ACHN (cell line): Measurements from ENCODE around the gene HDHD5.

ENCODE experiments used
- DNase-seq: peaks from one replicate; pipeline ENCODE4 v3.0.0-alpha.2; 2015
- in situ Hi-C: cut with HindIII; loops from 2 replicates; pipeline ENCODE4 v1.10.0; 2017; ENCODE audit warnings: low sequenced_read_pairs, low pct_ligation_motif_present, low pct_unique_long_range_greater_than_20kb

Gene HDHD5

DNA sequence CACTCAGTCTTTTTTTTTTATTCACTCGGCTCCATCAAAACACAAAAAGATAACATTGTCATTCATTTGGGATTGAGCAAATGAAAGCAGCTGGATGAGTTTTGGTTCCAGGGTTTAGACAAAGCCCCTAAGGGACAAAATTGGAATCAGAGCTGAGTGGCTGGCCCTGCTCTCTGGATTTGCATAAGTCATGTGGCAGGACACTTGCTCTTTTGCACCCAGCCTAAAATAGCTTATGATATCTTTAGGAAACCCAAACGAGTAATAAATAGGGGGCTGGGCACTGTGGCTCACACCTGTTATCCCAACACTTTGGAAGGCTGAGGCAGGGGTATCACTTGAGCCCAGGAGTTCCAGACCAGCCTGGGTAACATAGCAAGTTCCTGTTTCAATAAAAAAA is 27.0 kb downstream of the HDHD5 start:
- DNase-seq: no peak
- in situ Hi-C loops: no loop called here

DNA sequence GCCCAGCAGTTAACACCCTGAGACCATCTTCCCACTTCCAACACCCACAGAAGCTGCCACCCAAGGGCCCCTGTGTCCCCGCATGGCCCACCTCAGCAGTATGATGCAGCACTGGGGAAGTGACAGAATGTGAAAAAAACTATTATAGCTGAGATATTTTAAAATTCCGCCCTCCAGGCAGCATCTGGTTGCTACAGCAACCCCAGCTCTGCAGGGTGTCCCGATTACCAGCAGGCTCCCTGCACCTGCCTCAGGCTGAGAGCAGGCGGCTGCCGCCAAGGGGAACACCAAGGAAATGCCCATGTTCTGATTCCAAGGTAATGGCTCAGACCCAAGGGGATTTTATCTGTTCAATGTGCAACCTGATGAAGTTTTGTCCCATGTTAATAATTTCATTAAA is 27.4 kb downstream of the HDHD5 start:
- in situ Hi-C loops: no loop called here

GRCh38 chr22:17130199-17130598 is 28.9 kb downstream of the HDHD5 start:
- DNase-seq: peak; percentile 90
- in situ Hi-C loops: no loop called here

More for the DNA sequence above, 27.4 kb downstream of the HDHD5 start:
- DNase-seq: peak; percentile 55

GRCh38 chr22:17121233-17122195 is 37.6 kb downstream of the HDHD5 start, which contains the start of gene TMEM121B:
Gene TMEM121B (minus strand): TSS chr22:17121360. CDS start chr22:17121127, 233 bp downstream.
- in situ Hi-C loops: no loop called here
- DNase-seq: peak; percentile 86

GRCh38 chr22:17120711-17121232 is 38.3 kb downstream of the HDHD5 start:
- in situ Hi-C loops: no loop called here
- DNase-seq: peak; percentile 17

DNA sequence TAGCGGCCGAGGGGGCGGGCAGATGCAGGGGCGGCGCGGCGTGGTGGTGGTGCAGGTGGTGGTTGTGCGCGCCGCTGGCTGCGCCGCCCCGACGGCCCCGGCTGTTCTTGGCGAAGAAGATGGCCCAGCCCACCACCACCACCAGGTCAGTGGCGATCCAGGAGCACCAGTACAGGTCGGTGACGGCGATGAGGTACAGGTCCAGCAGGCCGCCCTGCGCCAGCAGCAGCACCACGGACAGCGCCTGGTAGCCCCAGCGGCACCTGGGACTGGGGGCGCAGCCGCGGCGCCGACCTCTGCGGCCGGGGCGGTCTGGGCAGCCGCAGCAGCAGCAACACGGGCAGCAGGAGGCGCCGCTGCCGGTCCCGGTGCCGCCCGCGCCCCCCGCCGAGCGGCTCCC is 38.8 kb downstream of the HDHD5 start:
- in situ Hi-C loops: no loop called here
- DNase-seq: peak; percentile 68

DNA sequence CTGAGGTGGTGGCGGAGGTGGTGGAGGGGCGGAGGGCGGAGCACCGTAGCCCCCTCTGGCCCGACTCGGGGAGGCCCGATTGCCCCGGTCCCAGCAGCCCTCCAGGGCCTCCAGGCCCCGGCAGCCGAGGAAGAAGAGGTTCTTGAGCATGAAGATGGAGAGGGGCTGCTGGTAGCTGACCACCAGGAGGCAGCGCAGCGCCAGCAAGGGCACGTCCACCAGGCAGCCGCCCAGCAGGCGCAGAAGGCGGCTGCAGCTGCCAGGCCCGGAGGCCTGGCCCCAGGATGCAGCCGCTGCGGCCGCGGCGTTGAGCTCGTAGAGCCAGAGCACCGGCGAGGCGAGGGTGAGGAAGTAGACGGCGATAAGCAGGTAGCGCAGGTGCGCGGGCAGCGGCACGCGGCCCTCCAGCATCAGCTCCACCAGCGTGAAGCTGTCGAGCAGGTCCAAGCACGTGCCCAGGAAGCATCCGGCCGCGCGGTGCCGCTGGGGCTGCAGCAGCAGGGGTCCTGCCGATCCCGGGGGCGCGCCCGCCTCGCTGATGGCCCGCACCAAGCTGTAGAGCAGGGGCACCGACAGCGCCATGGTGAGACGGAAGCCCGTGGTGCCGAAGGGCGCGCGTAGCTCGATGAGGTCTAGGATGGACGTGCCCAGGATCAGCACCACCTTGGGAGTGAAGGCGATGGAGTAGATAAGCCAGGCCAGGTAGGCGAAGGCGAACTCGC is 39.4 kb downstream of the HDHD5 start:
- in situ Hi-C loops: no loop called here

GRCh38 chr22:17118342-17118741 is 40.7 kb downstream of the HDHD5 start:
- DNase-seq: no peak
- in situ Hi-C loops: no loop called here

More for the DNA sequence above, 39.4 kb downstream of the HDHD5 start:
- peak; percentile 28 for DNase-seq

- no peak for DNase-seq
Observed at GRCh38 chr22:17117890-17118289, 41.2 kb downstream of the HDHD5 start.

GRCh38 chr22:17117400-17117799 is 41.7 kb downstream of the HDHD5 start:
- in situ Hi-C loops: no loop called here
- DNase-seq: no peak

More at GRCh38 chr22:17117890-17118289, 41.2 kb downstream of the HDHD5 start:
- in situ Hi-C loops: no loop called here

GRCh38 chr22:17116572-17117330 is 42.3 kb downstream of the HDHD5 start:
- in situ Hi-C loops: no loop called here
- DNase-seq: no peak

GRCh38 chr22:17115945-17116565 is 43.0 kb downstream of the HDHD5 start:
- DNase-seq: no peak
- in situ Hi-C loops: no loop called here

- no peak for DNase-seq
- in situ Hi-C loops: no loop called here
Observed at GRCh38 chr22:17115236-17115635, 43.8 kb downstream of the HDHD5 start.

DNA sequence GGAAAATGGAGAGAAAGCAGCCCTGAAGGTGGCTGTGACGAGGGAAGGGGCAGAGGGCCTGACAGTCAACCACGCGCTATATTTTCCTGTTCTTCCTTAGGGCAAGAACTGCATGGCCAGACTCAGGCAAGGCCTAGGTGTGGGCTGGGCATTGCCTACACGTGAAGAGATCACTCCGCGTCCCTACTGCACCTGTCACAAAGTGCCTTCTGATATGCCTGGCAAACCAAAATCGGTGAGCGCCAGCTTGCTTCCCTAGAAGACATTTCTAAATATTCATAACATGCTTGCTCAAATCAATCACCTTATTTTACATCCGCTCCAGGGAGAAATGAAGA is 44.2 kb downstream of the HDHD5 start:
- in situ Hi-C loops: no loop called here
- no peak for DNase-seq

- no peak for DNase-seq
- in situ Hi-C loops: no loop called here
Observed at GRCh38 chr22:17114173-17114897, 44.7 kb downstream of the HDHD5 start.

DNA sequence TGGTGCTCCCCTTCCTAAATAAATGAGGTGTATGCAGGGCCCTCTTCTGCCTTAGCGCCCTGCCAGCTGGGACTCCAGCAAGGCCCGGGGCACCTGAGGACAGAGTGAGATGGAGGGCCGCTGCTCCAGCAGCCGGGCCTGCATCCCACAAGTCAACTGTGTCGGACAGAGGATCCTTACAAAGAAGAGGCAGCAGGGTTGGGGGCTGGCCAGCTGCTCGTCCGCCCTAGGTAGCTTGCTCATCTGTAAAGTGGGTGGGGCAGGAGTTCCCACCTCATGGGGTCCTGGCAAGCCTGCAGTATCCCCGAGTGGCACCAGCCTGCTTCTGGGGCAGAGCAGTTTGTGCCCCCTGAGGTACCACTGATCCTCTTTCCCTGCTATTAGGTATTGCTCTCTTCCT is 45.5 kb downstream of the HDHD5 start:
- DNase-seq: no peak
- in situ Hi-C loops: no loop called here

GRCh38 chr22:17112491-17113042 is 46.5 kb downstream of the HDHD5 start:
- peak; percentile 39 for DNase-seq
- in situ Hi-C loops: no loop called here
